K562 (cell line): ENCODE results near the gene GATC. TPM values are rescaled to one million over a fixed set of nuclear protein-coding genes. Genes with fewer than 3 reads are reported as not detected.

Source experiments
- ATAC-seq: fragments of 200-7000 bp; cut with Tn5 transposase; 3 replicates; pipeline ENCODE4 v1.9.1; 2020; ENCODE audit warnings: moderate library complexity
- BruUV-seq: library from RNA; stranded (reverse); fragments of 400-500 nt; replicated peaks from 2 replicates; lab custom pipeline; 2021; lab: Mats Ljungman, UMichigan
- CTCF ChIA-PET: fragments of 300-600 bp; formaldehyde crosslinking; extraction: SDS; loops from one replicate; lab custom pipeline; 2021; ENCODE audit warnings: low intra/inter-chr PET ratio; lab: Yijun Ruan, JAX
- POLR2A ChIA-PET: fragments of 300-600, 350-650 bp; sonication (Branson Sonifier 250); formaldehyde crosslinking; extraction: SDS; loops from one replicate; lab custom pipeline; 2021; ENCODE audit warnings: antibody characterized with exemption, inconsistent platforms; lab: Yijun Ruan, JAX
- DNase-seq, 4 experiments: peaks; one replicate each; pipeline versions ENCODE4 v3.0.0 to v3.0.0-alpha.2; 2011 to 2018; ENCODE audit warnings: low spot score in 3 of 4, mixed read lengths in 3 of 4; ENCODE audit errors: extremely low read depth in 1 of 4
- FAIRE-seq: peaks from 2 replicates; lab custom pipeline; 2011; peaks lifted over from hg19 to GRCh38; lab: Jason Lieb, UNC
- H2AFZ ChIP-seq: 2 replicates; pipeline ENCODE4 v1.6.0; 2011; ENCODE audit warnings: low read depth, low read length, control low read depth, inconsistent platforms
- H3K27ac ChIP-seq: fragments of 200-600 bp; 3 replicates; pipeline ENCODE4 v1.8.0; 2011; ENCODE audit warnings: low read depth, mild to moderate bottlenecking, control low read depth, inconsistent platforms, low read length, moderate library complexity, mixed read lengths; ENCODE audit errors: extremely low read depth
- H3K27me3 ChIP-seq, 2 experiments: fragments of 300-600 bp in 1 of 2; 2 replicates in 1 of 2; 3 replicates in 1 of 2; pipeline versions ENCODE4 v1.6.0 to v1.8.0; 2011; ENCODE audit warnings: inconsistent platforms in 2 of 2, low read length in 2 of 2, mild to moderate bottlenecking in 1 of 2, mixed read lengths in 1 of 2, moderate library complexity in 1 of 2; ENCODE audit not compliant: control insufficient read depth in 2 of 2, insufficient read depth in 2 of 2
- H3K36me3 ChIP-seq: fragments of 300-600 bp; 3 replicates; pipeline ENCODE4 v1.8.0; 2011; ENCODE audit warnings: mild to moderate bottlenecking, low read length, inconsistent platforms; ENCODE audit not compliant: control insufficient read depth, insufficient read depth
- H3K4me1 ChIP-seq, 2 experiments: fragments of 200-600 bp in 1 of 2; replicated peaks in 1 of 2; 2 replicates in 1 of 2; 3 replicates in 1 of 2; pipeline versions ENCODE4 v1.5.1 to v1.8.0; 2011; ENCODE audit warnings: inconsistent platforms in 2 of 2, low read length in 2 of 2, mild to moderate bottlenecking in 1 of 2, mixed read lengths in 1 of 2, moderate library complexity in 1 of 2; ENCODE audit not compliant: control insufficient read depth in 2 of 2, insufficient read depth in 2 of 2
- H3K4me2 ChIP-seq: 2 replicates; pipeline ENCODE4 v1.6.1; 2011; ENCODE audit warnings: low read length, control low read depth, inconsistent platforms, mixed read lengths; ENCODE audit not compliant: insufficient read depth
- H3K4me3 ChIP-seq: fragments of 200-600 bp; sonication (generic), shearing (Covaris generic); 2 replicates; pipeline ENCODE4 v1.5.1; 2016; ENCODE audit warnings: control low read depth, inconsistent platforms
- H3K79me2 ChIP-seq: fragments of 200-600 bp; 3 replicates; pipeline ENCODE4 v1.8.0; 2011; ENCODE audit warnings: low read length, inconsistent platforms; ENCODE audit not compliant: control insufficient read depth, insufficient read depth
- H3K9ac ChIP-seq, 2 experiments: 2 replicates each; pipeline versions ENCODE4 v1.6.0 to v1.6.1; 2011; ENCODE audit warnings: low read depth in 2 of 2, low read length in 2 of 2, control low read depth in 1 of 2, inconsistent platforms in 1 of 2, mild to moderate bottlenecking in 1 of 2, mixed read lengths in 1 of 2; ENCODE audit not compliant: insufficient read depth in 1 of 2
- H3K9me1 ChIP-seq: one replicate; pipeline ENCODE4 v1.6.0; 2011; ENCODE audit warnings: inconsistent platforms, mild to moderate bottlenecking, low read length, moderate library complexity; ENCODE audit not compliant: control insufficient read depth, insufficient read depth
- H3K9me3 ChIP-seq: replicated peaks from 2 replicates; pipeline ENCODE4 v1.5.1; 2011; ENCODE audit warnings: low read depth, low read length, inconsistent platforms; ENCODE audit not compliant: control insufficient read depth, insufficient read depth
- H4K20me1 ChIP-seq: replicated peaks from 2 replicates; pipeline ENCODE4 v1.6.1; 2011; ENCODE audit warnings: low read length, inconsistent platforms, mixed read lengths; ENCODE audit not compliant: control insufficient read depth, insufficient read depth
- CCNT2 ChIP-seq: IDR thresholded peaks from 2 replicates; pipeline ENCODE4 v1.6.1; 2011; ENCODE audit warnings: borderline replicate concordance, low read depth, mild to moderate bottlenecking, moderate library complexity, mixed read lengths, low read length; ENCODE audit not compliant: insufficient read length; ENCODE audit errors: extremely low read depth
- CHD4 ChIP-seq: fragments of 200-600 bp; sonication (generic); IDR thresholded peaks from 3 replicates; pipeline ENCODE4 v1.6.1; 2012; ENCODE audit warnings: low read depth, mild to moderate bottlenecking, mixed read lengths, low read length, inconsistent platforms; ENCODE audit not compliant: insufficient read depth, insufficient replicate concordance, poor library complexity, severe bottlenecking
- CREB1 ChIP-seq, 2 experiments: sonication (generic) in 1 of 2; formaldehyde crosslinking in 1 of 2; IDR thresholded peaks; 2 replicates each; pipeline versions ENCODE4 v1.6.1 to v1.8.0; 2012 to 2022; ENCODE audit warnings: inconsistent platforms in 1 of 2, mild to moderate bottlenecking in 1 of 2, missing genetic modification reagents in 1 of 2, moderate library complexity in 1 of 2
- CREB5 ChIP-seq: fragments of 250-450 bp; sonication (Bioruptor Pico); IDR thresholded peaks from 2 replicates; pipeline ENCODE4 v1.5.0; 2020; ENCODE audit warnings: mild to moderate bottlenecking
- FOXJ2 ChIP-seq: fragments of 200-800 bp; sonication (Bioruptor generic); IDR thresholded peaks from 2 replicates; pipeline ENCODE4 v1.6.1; 2016; ENCODE audit warnings: missing genetic modification characterization, missing compliant biosample characterization
- GTF2F1 ChIP-seq: IDR thresholded peaks from 2 replicates; pipeline ENCODE4 v1.6.1; 2011; ENCODE audit warnings: low read depth, low read length, improper control_type of control experiment
- HNRNPK ChIP-seq: fragments of 200-400 bp; formaldehyde crosslinking; IDR thresholded peaks from one replicate; pipeline ENCODE4 v1.6.1; 2018; ENCODE audit warnings: mild to moderate bottlenecking, low read depth, low read length; ENCODE audit not compliant: poor library complexity, severe bottlenecking
- KLF13 ChIP-seq: fragments of 450-650 bp; IDR thresholded peaks from 2 replicates; pipeline ENCODE4 v1.6.1; 2016; ENCODE audit warnings: missing genetic modification characterization, low read depth, mild to moderate bottlenecking, missing compliant biosample characterization, moderate library complexity, borderline replicate concordance
- SAFB2 ChIP-seq: fragments of 200-400 bp; formaldehyde crosslinking; IDR thresholded peaks from 2 replicates; pipeline ENCODE4 v1.6.1; 2018; ENCODE audit warnings: borderline replicate concordance, low read length, low read depth, moderate library complexity; ENCODE audit not compliant: severe bottlenecking
- SIN3A ChIP-seq, 2 experiments: fragments of 150-350 bp in 1 of 2; IDR thresholded peaks; 2 replicates each; pipeline ENCODE4 v1.6.1; 2011 to 2016; ENCODE audit warnings: borderline replicate concordance in 2 of 2, low read depth in 2 of 2, low read length in 2 of 2, mild to moderate bottlenecking in 2 of 2, moderate library complexity in 2 of 2; ENCODE audit not compliant: control insufficient read depth in 1 of 2
- U2AF1 ChIP-seq: fragments of 200-400 bp; formaldehyde crosslinking; optimal IDR thresholded peaks from 2 replicates; pipeline ENCODE3; 2017; ENCODE audit warnings: mild to moderate bottlenecking, low read depth, low read length, moderate library complexity
- USF2 ChIP-seq: sonication (generic); formaldehyde crosslinking; IDR thresholded peaks from 2 replicates; pipeline ENCODE4 v1.5.0; 2020; ENCODE audit warnings: missing genetic modification reagents
- ZNF398 ChIP-seq: fragments of 250-450 bp; sonication (Bioruptor Pico); IDR thresholded peaks from 2 replicates; pipeline ENCODE4 v1.8.0; 2021; ENCODE audit warnings: moderate library complexity, mild to moderate bottlenecking, inconsistent platforms
- ZNF766 ChIP-seq: fragments of 200-800 bp; sonication (Bioruptor generic); conservative IDR thresholded peaks from 2 replicates; pipeline ENCODE4 v1.6.1; 2016; ENCODE audit warnings: missing genetic modification characterization, missing compliant biosample characterization
- WGBS: fragments of 100-300 bp; shearing (Covaris generic); methylation state at CpG from one replicate; pipeline ENCODE4 v1.1.6; 2016; ENCODE audit warnings: low coverage, mixed read lengths; ENCODE audit not compliant: insufficient coverage; ENCODE audit errors: missing lambda C conversion rate; 5-methylcytosine and 5-hydroxymethylcytosine counted together
- in situ Hi-C: fragments of 300-500 bp; cut with MboI; formaldehyde crosslinking; loops from 4 replicates; pipeline ENCODE4 v1.15.0; 2018; ENCODE audit warnings: inconsistent platforms, mixed read lengths
- intact Hi-C: fragments of 100-400 bp; cut with micrococcal nuclease; formaldehyde crosslinking; loops from 2 replicates; pipeline ENCODE4 v1.14.2; 2022
- polyA plus RNA-seq, 8 experiments: library from polyadenylated mRNA; depleted of rRNA in 4 of 8; stranded (reverse) in 5 of 8; unstranded in 3 of 8; fragments of >200 nt; fragmentation: Nextera tagmentation in 2 of 8; fragmentation: Illumina TruSeq in 1 of 8; extraction: Ambion mirVana in 2 of 8; extraction: Trizol in 1 of 8; gene quantifications; 2 replicates each; pipeline versions ENCODE4 v1.2.1 to v1.2.3, GENCODE V29; 2011 to 2014; ENCODE audit warnings: inconsistent platforms in 1 of 8, missing spikeins in 1 of 8
- total RNA-seq, 7 experiments: library from RNA; depleted of rRNA in 6 of 7; stranded (reverse); fragments of >200 nt in 6 of 7; fragmentation: Illumina TruSeq in 2 of 7; extraction: Trizol in 2 of 7; gene quantifications; 2 replicates each; pipeline versions ENCODE4 v1.2.1 to v1.2.3, GENCODE V29; 2011 to 2021; ENCODE audit warnings: low replicate concordance in 1 of 7

The GATC gene
- total and polyA plus RNA-seq, 9 of the 15 experiments (the other 6 are each of a cell fraction or from before 2014, with no cell fraction given), result 5.8 to 52.6 (median 28.2) TPM

DNA sequence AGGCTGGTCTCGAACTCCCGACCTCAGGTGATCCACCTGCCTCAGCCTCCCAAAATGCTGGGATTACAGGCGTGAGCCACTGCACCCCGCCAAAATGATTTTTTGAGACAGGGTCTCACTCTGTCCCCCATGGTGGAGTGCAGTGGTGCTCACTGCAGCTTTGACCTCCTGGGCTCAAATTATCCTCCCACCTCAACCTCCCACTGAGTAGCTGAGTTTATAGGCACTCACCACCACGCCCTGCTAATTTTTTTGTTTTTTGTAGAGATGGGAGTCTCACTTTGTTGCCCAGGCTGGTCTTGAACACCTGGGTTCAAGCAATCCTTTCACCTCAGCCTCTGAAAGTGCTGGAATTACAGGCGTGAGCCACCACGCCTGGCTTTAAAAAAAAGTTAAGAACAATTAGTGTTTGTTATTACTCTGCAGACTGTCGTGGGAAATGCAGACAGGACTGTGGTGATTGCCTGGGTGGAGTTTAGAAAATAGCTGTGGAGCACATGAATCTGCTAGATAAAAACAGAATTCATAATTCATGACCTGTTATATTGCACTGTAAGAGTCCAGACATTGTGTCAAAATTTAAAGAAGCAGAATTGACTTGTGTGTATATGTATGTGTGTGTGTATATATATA lies 17.5 kb upstream of the GATC start (continued):
- TF ChIP-seq CCNT2 (no peak), SAFB2 (no peak), U2AF1 (no peak), SIN3A (IDR thresholded peaks at IDR 0.05; ENCODE audit: borderline replicate concordance in 2 of 2, control insufficient read depth in 1 of 2, low read depth in 2 of 2, low read length in 2 of 2) (no peak), KLF13 (tag) (no peak), GTF2F1 (no peak), HNRNPK (no peak)

DNA sequence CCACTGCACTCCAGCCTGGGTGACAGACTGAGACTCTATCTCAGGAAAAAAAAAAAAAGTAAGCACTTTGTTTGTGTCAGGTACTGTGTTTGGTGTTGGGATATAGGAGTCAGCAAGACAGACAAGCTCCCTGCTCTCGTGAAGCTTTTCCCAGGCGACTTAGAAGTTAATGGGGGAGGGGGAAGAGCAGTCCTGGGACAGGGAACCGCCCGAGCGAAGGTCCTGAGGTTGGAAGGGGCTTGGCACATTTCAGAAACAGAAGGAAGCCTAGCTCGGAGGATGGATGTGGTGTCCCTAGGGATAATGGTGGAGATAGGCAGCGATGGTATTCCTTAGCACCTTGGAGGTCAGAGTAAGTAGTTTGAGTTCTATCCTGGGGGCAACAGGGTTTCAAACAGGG lies 16.9 kb upstream of the GATC start:
- BruUV-seq, result no TSS peak
- ChIA-PET CTCF (interaction anchor here (3.3 kb wide), 1 partner anchor 73 kb away, joined by 42 read pairs; no protein-coding TSS in a partner anchor), POLR2A (interaction anchor here (1.2 to 3.4 kb wide), 2 partner anchors 10 to 137 kb away, joined by 4 to 18 read pairs; partner anchors contain the start of genes RNU4-1 and RNU4-2)
- Histone ChIP-seq H3K4me3 (no peak overlapping the region), H2AFZ (no peak overlapping the region), H3K4me2 (no peak overlapping the region), H4K20me1 (0 out of 2 replicates have a peak, but pooled peaks cover 3% of the 10 kb centered on the region), H3K9me1 (no peaks in the 10 kb centered on the region), H3K9ac (peak overlapping the region in 1 of 2 experiments; percentile 19; a peak in 1 of 4 replicates), H3K27ac (no peak overlapping the region), H3K27me3 (peaks cover 5 to 15% of the 10 kb centered on the region in 2 experiments; a peak in 3 of 5 replicates), H3K9me3 (no peaks in the 10 kb centered on the region; the same call in 1 of the 2 replicates), H3K36me3 (no peaks in the 10 kb centered on the region), H3K4me1 (peaks cover 0 to 5% of the 10 kb centered on the region in 2 experiments; a peak in 2 of 5 replicates), H3K79me2 (no peaks in the 10 kb centered on the region)
- in situ Hi-C loops, result no loop called here
- FAIRE-seq (no peak), ATAC-seq (no peak), DNase-seq (no peak)
- WGBS, result 28% methylated on average over 7 of the region's 7 CpGs
- intact Hi-C loops, result no loop called here
- TF ChIP-seq CHD4, result no peak
- TF ChIP-seq ZNF766, result no peak
- no peak for TF ChIP-seq ZNF398 (CRISPR knock-in tag)
- TF ChIP-seq CREB5, result no peak
- TF ChIP-seq CREB1 (IDR thresholded peaks at IDR 0.05), result no peak
- no peak for TF ChIP-seq CREB1 (CRISPR knock-in tag; IDR thresholded peaks at IDR 0.05)
- no peak for TF ChIP-seq USF2
- TF ChIP-seq FOXJ2 (tag), result no peak
